ENCODE measurements around the gene TMED6. TPM values are rescaled to one million over a fixed set of nuclear protein-coding genes. Genes with fewer than 3 reads are reported as not detected.
A peak's percentile ranks its signal among the peaks of the same experiment; 100 is the strongest.

TMED6 gene
- total RNA-seq, result 1 to 10 TPM; 1.4 to 1.8 TPM

DNA sequence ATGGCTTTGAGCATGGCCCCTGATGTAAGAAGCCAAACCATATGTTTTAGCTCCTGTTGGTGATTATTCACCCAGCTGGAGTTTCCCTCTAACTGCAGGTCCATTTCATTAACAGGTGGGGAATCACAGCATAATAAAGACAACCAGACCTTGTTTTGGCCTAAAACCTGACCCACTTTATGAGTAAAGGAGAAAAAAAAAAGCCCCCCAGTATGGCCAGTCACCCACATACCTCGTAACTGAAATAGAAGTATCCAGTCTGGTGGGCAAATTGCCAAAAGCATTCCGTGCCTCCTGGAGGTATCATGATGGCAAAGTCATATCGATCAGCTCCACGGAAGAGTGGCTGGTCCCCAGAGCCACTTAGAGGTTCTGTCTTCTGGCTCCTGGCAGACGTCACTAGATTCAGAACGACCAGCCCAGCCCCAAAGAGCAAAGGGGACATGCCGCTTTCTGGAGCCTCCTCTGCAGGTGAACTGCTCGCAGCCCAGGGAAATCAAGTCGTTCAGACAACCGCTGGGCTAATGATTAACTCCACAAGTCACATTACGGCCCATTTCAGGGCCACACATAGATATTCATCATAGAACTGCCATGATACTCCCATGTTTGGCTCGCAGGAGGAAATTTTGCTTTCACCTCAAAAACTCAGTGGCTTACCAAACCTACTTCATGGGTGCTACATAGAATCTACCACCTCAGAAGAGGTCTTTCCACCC lies at the start of gene TMED6:
Gene TMED6 (minus strand): TSS at position 478 of the 719 bp plus-strand sequence. CDS start 33 bp downstream, at position 445.
- CTCF ChIA-PET, result no interaction called here
- no peak within 1 kb of the TSS for H3K27ac Mint-ChIP-seq
- no peaks in the 10 kb centered on the region for H3K9me3 Mint-ChIP-seq (ENCODE audit: insufficient read depth)
- no peak for ATAC-seq
- peaks cover 34% of the 10 kb centered on the region for H3K36me3 Mint-ChIP-seq (ENCODE audit: low read depth)
- POLR2A ChIA-PET, result interaction anchor here (2.1 kb wide), 1 partner anchor 11 kb away, joined by 7 read pairs; the partner anchor contains the start of gene NIP7
- no peaks in the 10 kb centered on the region for H3K4me1 Mint-ChIP-seq (ENCODE audit: low read depth)
- H3K4me3 Mint-ChIP-seq, result no peak within 1 kb of the TSS
- H3K27me3 Mint-ChIP-seq (ENCODE audit: low read depth), result no peaks in the 10 kb centered on the region
- no peak for DNase-seq

GRCh38 chr16:69399361-69399760 lies 47.8 kb upstream of the TMED6 start:
- no peaks in the 10 kb centered on the region for H3K36me3 Mint-ChIP-seq (ENCODE audit: low read depth)
- POLR2A ChIA-PET, result interaction anchor here (0.7 kb wide), 1 partner anchor 58 kb away, joined by 3 read pairs; no protein-coding TSS in a partner anchor
- DNase-seq, result no peak
- peaks cover 20% of the 10 kb centered on the region for H3K4me1 Mint-ChIP-seq (ENCODE audit: low read depth)
- no peak overlapping the region for H3K4me3 Mint-ChIP-seq
- CTCF ChIA-PET, result interaction anchor here (0.7 to 2.4 kb wide), 6 partner anchors 9 to 355 kb away, joined by 3 to 10 read pairs (median 4); partner anchors contain the start of gene NOB1
- no peak for ATAC-seq
- no peak overlapping the region for H3K27ac Mint-ChIP-seq
- no peaks in the 10 kb centered on the region for H3K9me3 Mint-ChIP-seq (ENCODE audit: insufficient read depth)
- no peaks in the 10 kb centered on the region for H3K27me3 Mint-ChIP-seq (ENCODE audit: low read depth)

GRCh38 chr16:69397821-69398521 lies 46.4 kb upstream of the TMED6 start:
- POLR2A ChIA-PET, result interaction anchor here (0.6 kb wide), 2 partner anchors 11 to 220 kb away, joined by 3 read pairs; no protein-coding TSS in a partner anchor
- Mint-ChIP-seq H3K4me1 (ENCODE audit: low read depth) (peaks cover 18% of the 10 kb centered on the region), H3K4me3 (no peak overlapping the region), H3K27ac (no peak overlapping the region), H3K9me3 (ENCODE audit: insufficient read depth) (no peaks in the 10 kb centered on the region), H3K27me3 (ENCODE audit: low read depth) (no peaks in the 10 kb centered on the region), H3K36me3 (ENCODE audit: low read depth) (no peaks in the 10 kb centered on the region)
- CTCF ChIA-PET, result interaction anchor here (1.0 to 3.9 kb wide), 8 partner anchors 12 to 357 kb away, joined by 3 to 23 read pairs (median 8); partner anchors contain the start of gene NOB1
- ATAC-seq (no peak), DNase-seq (no peak)

GRCh38 chr16:69396187-69397061 lies 44.8 kb upstream of the TMED6 start:
- no peaks in the 10 kb centered on the region for H3K27me3 Mint-ChIP-seq (ENCODE audit: low read depth)
- H3K4me3 Mint-ChIP-seq, result no peak overlapping the region
- H3K9me3 Mint-ChIP-seq (ENCODE audit: insufficient read depth), result no peaks in the 10 kb centered on the region
- peak overlapping the region; percentile 47 for H3K27ac Mint-ChIP-seq
- H3K4me1 Mint-ChIP-seq (ENCODE audit: low read depth), result peaks cover 18% of the 10 kb centered on the region
- ChIA-PET POLR2A (interaction anchor here (0.6 to 1.6 kb wide), 7 partner anchors 8 to 358 kb away, joined by 3 to 7 read pairs (median 3); partner anchors contain the start of genes CYB5B, NOB1 and TERF2), CTCF (interaction anchor here (0.5 to 3.9 kb wide), 78 partner anchors 9 to 534 kb away, joined by 3 to 40 read pairs (median 5); partner anchors contain the start of genes CYB5B, NOB1, SNTB2 and TERF2)
- ATAC-seq (peak; percentile 73), DNase-seq (peak; percentile 84)
- H3K36me3 Mint-ChIP-seq (ENCODE audit: low read depth), result no peaks in the 10 kb centered on the region

GRCh38 chr16:69395859-69396186 lies 44.2 kb upstream of the TMED6 start:
- Mint-ChIP-seq H3K27me3 (ENCODE audit: low read depth) (no peaks in the 10 kb centered on the region), H3K27ac (peak overlapping the region; percentile 47)

GRCh38 chr16:69393898-69394849 lies 42.6 kb upstream of the TMED6 start:
- ChIA-PET CTCF (interaction anchor here (0.9 to 3.9 kb wide), 12 partner anchors 11 to 360 kb away, joined by 3 to 38 read pairs (median 18); partner anchors contain the start of genes CYB5B and NOB1), POLR2A (no interaction called here)
- Mint-ChIP-seq H3K4me3 (no peak overlapping the region), H3K27me3 (ENCODE audit: low read depth) (no peaks in the 10 kb centered on the region), H3K4me1 (ENCODE audit: low read depth) (peaks cover 13% of the 10 kb centered on the region), H3K36me3 (ENCODE audit: low read depth) (no peaks in the 10 kb centered on the region), H3K27ac (no peak overlapping the region), H3K9me3 (ENCODE audit: insufficient read depth) (no peaks in the 10 kb centered on the region)
- DNase-seq (no peak), ATAC-seq (no peak)

More at GRCh38 chr16:69395859-69396186, 44.2 kb upstream of the TMED6 start:
- ChIA-PET CTCF (interaction anchor here (0.5 to 3.9 kb wide), 74 partner anchors 9 to 534 kb away, joined by 3 to 40 read pairs (median 5); partner anchors contain the start of genes CYB5B, NOB1, SNTB2 and TERF2), POLR2A (interaction anchor here (1.1 to 1.6 kb wide), 5 partner anchors 9 to 359 kb away, joined by 3 to 7 read pairs (median 5); partner anchors contain the start of genes CYB5B, NOB1 and TERF2)
- ATAC-seq (no peak), DNase-seq (no peak)
- Mint-ChIP-seq H3K4me1 (ENCODE audit: low read depth) (peaks cover 18% of the 10 kb centered on the region), H3K9me3 (ENCODE audit: insufficient read depth) (no peaks in the 10 kb centered on the region), H3K36me3 (ENCODE audit: low read depth) (no peaks in the 10 kb centered on the region), H3K4me3 (no peak overlapping the region)

DNA sequence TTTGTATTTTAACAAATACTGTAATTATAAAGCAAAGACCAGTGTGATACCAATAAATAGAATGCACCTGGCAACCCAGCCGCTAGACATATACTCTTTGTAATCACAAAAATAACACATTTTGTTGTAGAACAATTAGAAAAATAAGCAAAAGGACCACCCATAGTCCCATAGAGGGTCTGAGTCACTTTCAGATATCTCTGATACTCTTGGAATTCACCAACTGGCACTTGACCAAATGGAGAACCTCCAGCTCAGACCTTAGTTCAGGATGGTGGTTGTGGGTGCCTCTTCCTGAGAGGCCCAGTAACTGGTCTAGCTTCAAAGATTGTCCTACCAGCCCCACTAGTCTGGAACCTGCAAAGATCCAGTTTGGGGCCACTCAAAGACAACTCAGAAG lies 35.0 kb upstream of the TMED6 start:
- ATAC-seq (no peak), DNase-seq (no peak)
- Mint-ChIP-seq H3K27ac (no peak overlapping the region), H3K4me3 (peak overlapping the region; percentile 89), H3K36me3 (ENCODE audit: low read depth) (peaks cover 29% of the 10 kb centered on the region), H3K27me3 (ENCODE audit: low read depth) (no peaks in the 10 kb centered on the region), H3K4me1 (ENCODE audit: low read depth) (peaks cover 32% of the 10 kb centered on the region), H3K9me3 (ENCODE audit: insufficient read depth) (no peaks in the 10 kb centered on the region)
- POLR2A ChIA-PET, result interaction anchor here (0.7 to 1.0 kb wide), 3 partner anchors 10 to 272 kb away, joined by 3 to 5 read pairs (median 4); partner anchors contain the start of gene CYB5B
- CTCF ChIA-PET, result interaction anchor here (0.8 to 4.6 kb wide), 3 partner anchors 10 to 178 kb away, joined by 3 to 40 read pairs (median 3); no protein-coding TSS in a partner anchor

GRCh38 chr16:69384974-69385373 lies 33.4 kb upstream of the TMED6 start:
- ATAC-seq, result no peak
- Mint-ChIP-seq H3K4me3 (peak overlapping the region; percentile 89), H3K4me1 (ENCODE audit: low read depth) (peaks cover 32% of the 10 kb centered on the region), H3K27me3 (ENCODE audit: low read depth) (no peaks in the 10 kb centered on the region), H3K27ac (peak overlapping the region; percentile 93), H3K9me3 (ENCODE audit: insufficient read depth) (no peaks in the 10 kb centered on the region), H3K36me3 (ENCODE audit: low read depth) (peaks cover 40% of the 10 kb centered on the region)
- POLR2A ChIA-PET, result interaction anchor here (0.7 kb wide), 2 partner anchors 179 to 370 kb away, joined by 3 read pairs; partner anchors contain the start of gene NOB1
- CTCF ChIA-PET, result interaction anchor here (0.6 to 4.6 kb wide), 5 partner anchors 9 to 370 kb away, joined by 3 to 40 read pairs (median 4); partner anchors contain the start of genes COG8 and NOB1
- no peak for DNase-seq

GRCh38 chr16:69382421-69382820 lies 30.8 kb upstream of the TMED6 start:
- H3K27me3 Mint-ChIP-seq (ENCODE audit: low read depth), result no peaks in the 10 kb centered on the region
- peaks cover 62% of the 10 kb centered on the region for H3K36me3 Mint-ChIP-seq (ENCODE audit: low read depth)
- no peak overlapping the region for H3K4me3 Mint-ChIP-seq
- no peaks in the 10 kb centered on the region for H3K9me3 Mint-ChIP-seq (ENCODE audit: insufficient read depth)
- no peak for DNase-seq
- POLR2A ChIA-PET, result interaction anchor here (0.7 to 1.3 kb wide), 3 partner anchors 41 to 182 kb away, joined by 3 to 4 read pairs (median 3); no protein-coding TSS in a partner anchor
- peaks cover 28% of the 10 kb centered on the region for H3K4me1 Mint-ChIP-seq (ENCODE audit: low read depth)
- H3K27ac Mint-ChIP-seq, result no peak overlapping the region
- no peak for ATAC-seq
- CTCF ChIA-PET, result interaction anchor here (0.8 to 0.9 kb wide), 2 partner anchors 12 to 14 kb away, joined by 3 to 8 read pairs; no protein-coding TSS in a partner anchor

DNA sequence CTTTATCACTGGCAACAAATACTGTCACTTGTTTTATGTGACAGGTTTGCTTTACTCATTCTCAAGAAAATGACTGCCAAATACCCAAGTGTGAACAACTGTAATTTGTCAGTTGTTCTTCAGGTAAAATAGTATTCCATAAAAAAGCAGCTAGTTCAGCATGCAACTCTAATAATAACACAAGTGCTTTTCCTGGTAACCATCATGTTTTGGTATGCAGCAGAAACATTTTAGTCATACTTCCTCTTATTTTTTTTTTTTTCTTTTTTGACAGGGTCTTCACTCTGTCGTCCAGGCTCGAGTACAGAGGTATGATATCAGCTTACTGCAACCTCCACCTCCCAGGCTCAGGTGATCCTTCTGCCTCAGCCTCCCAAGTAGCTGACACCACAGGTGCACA lies 29.6 kb upstream of the TMED6 start:
- H3K36me3 Mint-ChIP-seq (ENCODE audit: low read depth), result peaks cover 66% of the 10 kb centered on the region
- H3K4me1 Mint-ChIP-seq (ENCODE audit: low read depth), result peaks cover 28% of the 10 kb centered on the region
- H3K27me3 Mint-ChIP-seq (ENCODE audit: low read depth), result no peaks in the 10 kb centered on the region
- no peak overlapping the region for H3K27ac Mint-ChIP-seq
- ChIA-PET POLR2A (interaction anchor here (0.6 to 0.7 kb wide), 2 partner anchors 164 to 847 kb away, joined by 3 to 5 read pairs; no protein-coding TSS in a partner anchor), CTCF (interaction anchor here (0.8 to 0.9 kb wide), 2 partner anchors 15 to 41 kb away, joined by 3 to 6 read pairs; no protein-coding TSS in a partner anchor)
- ATAC-seq (no peak), DNase-seq (no peak)
- no peaks in the 10 kb centered on the region for H3K9me3 Mint-ChIP-seq (ENCODE audit: insufficient read depth)
- H3K4me3 Mint-ChIP-seq, result no peak overlapping the region

Data from activated CD8-positive, alpha-beta T cell treated with anti-CD3 and anti-CD28 coated beads, Interleukin-2, amount 10 ng/mL, durations not matched to agents 7 days and 5 days (primary cell).